Astrocyte of the spinal cord (primary cell): ENCODE data around the gene ZFYVE21.

Experiments
- DNase-seq: peaks from one replicate; pipeline ENCODE4 v3.0.0; 2011; ENCODE audit warnings: low read depth, low spot score
- H3K4me3 ChIP-seq: 2 replicates; pipeline ENCODE4 v1.5.1; 2011; ENCODE audit warnings: low read depth, mild to moderate bottlenecking, low read length, moderate library complexity
- in situ Hi-C: cut with HindIII; loops from 2 replicates; pipeline ENCODE4 v1.10.0; 2017; ENCODE audit warnings: low sequenced_read_pairs
- TF ChIP-seq, protein P1 (sequence below): IDR thresholded peaks from 2 replicates; pipeline ENCODE4 v1.5.1; 2012; ENCODE audit warnings: low read depth, mild to moderate bottlenecking, low read length, inconsistent platforms

ZFYVE21 gene

DNA sequence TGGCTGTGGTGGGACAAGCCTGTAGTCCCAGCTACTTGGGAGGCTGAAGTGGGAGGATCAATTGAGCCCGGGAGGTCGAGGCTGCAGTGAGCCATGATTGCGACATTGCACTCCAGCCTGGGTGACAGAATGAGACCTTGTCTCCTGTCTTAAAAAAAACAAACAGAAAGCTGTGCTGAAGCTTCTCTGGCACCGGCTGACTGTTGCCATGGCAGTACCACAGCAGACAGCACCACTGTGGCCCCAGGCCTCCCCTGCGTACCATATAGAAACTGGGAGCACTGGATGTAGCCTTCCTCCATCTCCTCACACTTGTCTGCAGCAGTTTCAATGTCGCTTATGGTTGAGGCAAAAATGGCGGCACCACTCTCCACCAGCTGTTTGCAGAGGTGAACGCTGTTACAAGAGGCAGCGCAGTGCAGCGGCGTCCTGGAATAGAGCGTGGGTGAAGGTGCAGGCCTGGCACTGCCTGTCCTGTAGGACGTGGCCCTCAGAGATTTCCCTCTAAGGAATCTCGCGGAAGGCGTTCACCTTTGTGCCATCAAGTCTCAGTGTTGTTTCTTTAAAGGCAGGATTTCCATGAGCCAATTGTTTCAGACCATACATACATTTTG lies 21.9 kb downstream of the ZFYVE21 start:
- TF ChIP-seq, protein P1, sequence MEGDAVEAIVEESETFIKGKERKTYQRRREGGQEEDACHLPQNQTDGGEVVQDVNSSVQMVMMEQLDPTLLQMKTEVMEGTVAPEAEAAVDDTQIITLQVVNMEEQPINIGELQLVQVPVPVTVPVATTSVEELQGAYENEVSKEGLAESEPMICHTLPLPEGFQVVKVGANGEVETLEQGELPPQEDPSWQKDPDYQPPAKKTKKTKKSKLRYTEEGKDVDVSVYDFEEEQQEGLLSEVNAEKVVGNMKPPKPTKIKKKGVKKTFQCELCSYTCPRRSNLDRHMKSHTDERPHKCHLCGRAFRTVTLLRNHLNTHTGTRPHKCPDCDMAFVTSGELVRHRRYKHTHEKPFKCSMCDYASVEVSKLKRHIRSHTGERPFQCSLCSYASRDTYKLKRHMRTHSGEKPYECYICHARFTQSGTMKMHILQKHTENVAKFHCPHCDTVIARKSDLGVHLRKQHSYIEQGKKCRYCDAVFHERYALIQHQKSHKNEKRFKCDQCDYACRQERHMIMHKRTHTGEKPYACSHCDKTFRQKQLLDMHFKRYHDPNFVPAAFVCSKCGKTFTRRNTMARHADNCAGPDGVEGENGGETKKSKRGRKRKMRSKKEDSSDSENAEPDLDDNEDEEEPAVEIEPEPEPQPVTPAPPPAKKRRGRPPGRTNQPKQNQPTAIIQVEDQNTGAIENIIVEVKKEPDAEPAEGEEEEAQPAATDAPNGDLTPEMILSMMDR = no peak
- in situ Hi-C loops = no loop called here

DNA sequence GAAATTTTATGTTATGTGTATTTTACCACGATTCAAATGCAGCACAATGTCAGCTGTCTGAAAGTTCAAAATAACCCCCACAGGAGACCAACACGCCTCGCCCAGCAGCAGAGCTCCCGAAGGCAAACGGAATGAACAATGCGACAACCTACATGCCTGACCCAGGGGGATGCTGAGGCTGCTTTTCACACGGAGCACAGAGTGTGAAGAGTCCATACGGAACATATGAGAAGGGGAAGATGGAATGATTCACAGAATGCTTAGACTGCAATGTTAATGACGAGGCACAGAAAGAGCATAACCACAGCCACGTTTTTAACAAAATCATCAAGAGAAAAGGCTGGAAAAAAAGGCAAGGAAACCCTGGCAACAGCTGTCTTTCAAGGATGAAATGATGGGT lies 22.6 kb downstream of the ZFYVE21 start:
- in situ Hi-C loops = no loop called here
- TF ChIP-seq, protein P1 = no peak
- H3K4me3 ChIP-seq = no peak overlapping the region
- no peak for DNase-seq

More for the DNA sequence above, 21.9 kb downstream of the ZFYVE21 start:
- H3K4me3 ChIP-seq = no peak overlapping the region
- no peak for DNase-seq

DNA sequence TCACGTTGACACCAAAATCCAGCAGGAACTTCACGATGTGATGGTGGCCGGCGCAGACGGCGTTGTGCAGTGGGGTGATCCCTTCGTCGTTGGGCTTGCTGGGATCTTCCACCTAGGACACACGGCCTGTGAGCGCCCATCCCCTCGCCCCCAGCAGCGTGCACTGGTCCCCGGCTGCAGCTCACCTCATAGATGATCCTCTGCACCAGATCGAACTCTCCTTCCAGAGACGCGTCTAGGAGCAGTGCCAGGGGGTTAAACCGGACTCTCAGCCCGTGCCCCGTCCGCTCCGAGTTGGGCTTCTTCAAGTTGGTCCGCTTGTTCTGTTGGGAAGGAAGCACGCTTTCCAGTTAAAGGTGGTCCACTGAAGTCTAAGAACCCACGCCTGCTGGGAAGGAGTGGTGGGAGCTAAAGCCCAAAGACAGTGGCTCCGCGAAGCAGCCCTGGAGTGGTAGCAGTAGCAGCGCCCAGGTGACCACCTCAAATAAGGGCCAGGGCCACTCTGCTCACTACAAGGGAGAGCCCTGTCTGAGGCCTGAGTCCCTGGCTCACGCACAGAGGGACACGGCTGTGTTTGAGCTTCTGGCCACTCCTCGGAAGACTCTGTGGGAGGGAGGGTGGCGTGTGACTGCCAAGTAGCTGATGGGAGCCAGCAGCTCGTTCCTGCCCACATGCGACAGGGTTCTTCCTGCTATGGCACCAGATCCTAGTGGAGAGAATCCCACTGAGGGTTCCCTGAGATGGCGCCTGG lies 23.3 kb downstream of the ZFYVE21 start:
- no peak for DNase-seq
- TF ChIP-seq, protein P1 = no peak

DNA sequence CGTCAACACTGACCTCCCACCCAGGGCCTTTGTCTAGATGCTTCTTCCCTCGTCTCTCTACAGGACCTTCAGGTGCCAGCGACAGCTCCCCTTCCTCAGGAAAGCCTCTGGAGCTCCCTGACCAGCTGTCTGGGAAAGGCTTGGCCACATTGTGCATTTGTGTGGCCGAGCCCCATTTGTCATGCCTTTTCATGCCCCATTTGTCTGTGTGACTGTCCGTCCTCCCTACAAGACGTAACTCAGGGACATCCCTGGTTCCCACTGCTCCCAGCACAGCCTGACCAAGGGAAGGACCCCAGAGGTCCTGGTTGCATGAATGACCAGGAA lies 23.8 kb downstream of the ZFYVE21 start:
- no peak for DNase-seq
- TF ChIP-seq, protein P1 = no peak
- H3K4me3 ChIP-seq = no peak overlapping the region
- in situ Hi-C loops = no loop called here

More for the DNA sequence above, 23.3 kb downstream of the ZFYVE21 start:
- in situ Hi-C loops = no loop called here
- H3K4me3 ChIP-seq = no peak overlapping the region

DNA sequence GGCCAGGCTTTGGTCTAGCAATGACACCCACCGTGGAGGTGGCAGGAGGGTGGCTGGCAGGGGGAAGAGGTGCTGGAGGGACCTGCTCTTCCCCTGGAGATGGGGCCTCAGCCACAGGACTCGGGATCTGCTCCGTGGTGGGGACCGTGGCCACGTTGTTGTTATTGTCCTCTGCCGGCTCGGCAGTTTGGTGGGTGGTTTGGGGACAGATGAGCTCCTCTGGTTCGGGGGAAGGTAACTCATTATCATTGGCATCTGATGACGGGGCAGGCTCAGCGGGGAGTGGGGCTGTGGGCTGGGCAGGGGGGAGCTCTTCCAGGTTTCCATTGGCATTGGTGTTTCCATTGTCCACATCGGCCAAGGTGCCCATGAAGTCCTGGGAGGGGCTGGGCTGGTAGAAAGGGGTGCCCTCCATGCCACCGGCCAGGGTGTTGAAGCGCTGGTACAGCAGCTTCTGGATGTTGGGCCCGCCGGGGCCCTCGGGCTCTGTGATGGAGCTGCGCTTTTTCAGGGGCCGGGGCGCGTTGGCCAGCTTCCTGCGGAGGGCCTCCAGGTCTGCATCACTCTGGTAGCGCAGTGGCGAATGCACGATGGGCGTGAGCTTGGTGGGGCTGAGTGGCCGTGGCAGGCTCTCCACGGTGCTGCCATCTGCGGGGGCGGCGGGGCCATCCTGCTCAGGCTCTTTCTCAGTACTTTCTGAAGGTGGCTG lies 24.3 kb downstream of the ZFYVE21 start:
- in situ Hi-C loops = no loop called here
- H3K4me3 ChIP-seq = no peak overlapping the region
- DNase-seq = no peak
- TF ChIP-seq, protein P1 = no peak

DNA sequence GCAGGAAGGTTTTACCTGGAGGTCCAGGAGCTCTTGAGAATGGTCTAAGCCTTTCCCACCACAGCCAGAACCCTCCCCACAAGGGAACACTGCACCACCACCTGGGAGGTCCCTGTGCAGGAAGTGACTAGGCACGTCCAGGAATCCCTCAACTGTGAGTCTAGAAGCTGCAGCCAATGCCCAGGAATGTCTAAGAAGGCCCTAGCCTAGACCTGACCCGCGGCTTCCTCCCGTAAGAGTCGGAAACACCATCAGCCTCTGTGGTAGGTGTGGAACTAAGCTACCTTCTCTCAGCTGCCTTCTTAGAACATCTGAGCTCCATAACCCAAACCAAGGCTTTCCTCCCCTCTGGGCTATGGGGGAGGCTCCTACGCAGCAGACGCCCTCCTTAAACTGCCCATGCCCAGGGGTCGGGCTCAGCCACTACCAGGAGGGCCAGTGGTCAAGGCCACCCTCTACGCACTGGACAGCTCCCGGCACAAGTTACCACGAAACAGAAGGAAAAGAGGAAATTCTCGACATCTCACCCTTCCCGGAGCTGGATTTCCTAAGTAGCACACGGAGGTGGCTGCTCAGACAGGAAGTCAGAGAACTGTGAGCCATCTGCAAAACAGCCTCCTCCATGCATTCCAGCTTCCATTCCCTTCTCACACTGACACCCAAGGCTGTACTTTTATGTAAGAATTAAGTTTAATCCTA lies 25.5 kb downstream of the ZFYVE21 start:
- no peak overlapping the region for H3K4me3 ChIP-seq
- in situ Hi-C loops = no loop called here
- DNase-seq = no peak
- TF ChIP-seq, protein P1 = no peak
